ENCODE data around the gene UBE4A. TPM values are rescaled to one million over a fixed set of nuclear protein-coding genes. Genes with fewer than 3 reads are reported as not detected.

The UBE4A gene
- polyA plus RNA-seq, 1 of the 3 experiments (the other 2 are of a cell fraction), result 7.7 TPM

DNA sequence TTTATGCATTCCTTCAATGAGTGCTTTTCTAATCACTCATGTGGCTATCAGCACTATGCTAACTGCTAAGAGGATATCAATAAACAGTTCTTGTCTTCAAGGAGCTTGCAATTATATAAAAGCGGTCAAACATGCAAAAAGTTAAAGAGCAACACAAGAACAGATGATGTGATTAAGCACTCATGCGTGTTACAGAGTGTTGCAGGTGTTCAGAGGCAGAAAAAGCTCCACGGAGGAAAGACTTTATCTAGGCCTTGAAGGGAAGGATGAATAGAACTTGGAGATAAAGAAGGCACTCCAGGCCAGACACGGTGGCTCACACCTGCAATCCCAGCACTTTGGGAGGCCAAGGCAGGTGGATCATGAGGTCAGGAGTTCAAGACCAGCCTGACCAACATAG lies 41.3 kb upstream of the UBE4A start (continued):
- TF ChIP-seq, protein P1, sequence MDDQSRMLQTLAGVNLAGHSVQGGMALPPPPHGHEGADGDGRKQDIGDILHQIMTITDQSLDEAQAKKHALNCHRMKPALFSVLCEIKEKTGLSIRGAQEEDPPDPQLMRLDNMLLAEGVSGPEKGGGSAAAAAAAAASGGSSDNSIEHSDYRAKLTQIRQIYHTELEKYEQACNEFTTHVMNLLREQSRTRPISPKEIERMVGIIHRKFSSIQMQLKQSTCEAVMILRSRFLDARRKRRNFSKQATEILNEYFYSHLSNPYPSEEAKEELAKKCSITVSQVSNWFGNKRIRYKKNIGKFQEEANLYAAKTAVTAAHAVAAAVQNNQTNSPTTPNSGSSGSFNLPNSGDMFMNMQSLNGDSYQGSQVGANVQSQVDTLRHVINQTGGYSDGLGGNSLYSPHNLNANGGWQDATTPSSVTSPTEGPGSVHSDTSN (IDR thresholded peaks at IDR 0.05), result no peak
- no peak for TF ChIP-seq SIN3A (IDR thresholded peaks at IDR 0.05; ENCODE audit: borderline replicate concordance, low read depth, low read length)
- TF ChIP-seq, protein P2, sequence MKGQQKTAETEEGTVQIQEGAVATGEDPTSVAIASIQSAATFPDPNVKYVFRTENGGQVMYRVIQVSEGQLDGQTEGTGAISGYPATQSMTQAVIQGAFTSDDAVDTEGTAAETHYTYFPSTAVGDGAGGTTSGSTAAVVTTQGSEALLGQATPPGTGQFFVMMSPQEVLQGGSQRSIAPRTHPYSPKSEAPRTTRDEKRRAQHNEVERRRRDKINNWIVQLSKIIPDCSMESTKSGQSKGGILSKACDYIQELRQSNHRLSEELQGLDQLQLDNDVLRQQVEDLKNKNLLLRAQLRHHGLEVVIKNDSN (IDR thresholded peaks at IDR 0.05; ENCODE audit: borderline replicate concordance, low read depth), result no peak

DNA sequence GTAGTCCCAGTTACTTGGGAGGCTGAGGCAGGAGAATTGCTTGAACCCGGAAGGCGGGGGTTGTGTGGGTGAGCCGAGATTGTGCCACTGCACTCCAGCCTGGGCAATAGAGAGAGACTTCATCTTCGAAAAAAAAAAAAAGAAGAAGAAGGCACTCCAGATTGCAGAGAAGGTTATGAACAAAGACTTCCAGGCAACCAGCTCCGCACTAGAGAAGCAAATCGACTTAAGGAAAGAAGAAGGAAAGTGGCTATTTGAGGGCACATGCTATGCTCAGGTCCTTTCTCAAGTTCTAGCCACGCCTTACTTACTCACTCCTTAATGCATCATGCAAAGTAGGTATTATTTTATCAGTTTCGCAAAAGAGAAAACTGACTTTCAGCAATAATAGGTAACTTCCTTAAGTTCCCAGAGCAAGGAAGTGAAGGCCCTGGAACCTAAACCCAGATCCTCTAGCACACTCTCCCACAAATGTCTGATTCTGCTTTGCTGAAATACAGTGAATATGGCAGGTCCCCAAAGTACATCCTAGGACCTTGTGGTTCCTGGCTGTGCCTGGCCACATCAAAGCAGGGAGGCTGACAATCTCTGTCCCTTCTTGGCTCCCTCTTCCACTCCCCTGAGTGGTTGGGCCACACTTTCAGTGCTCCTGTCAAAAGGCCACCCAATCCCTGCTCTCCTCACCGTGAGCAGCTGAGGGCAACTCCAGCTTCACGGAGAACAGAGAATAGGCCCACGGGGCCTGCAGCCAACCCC lies 40.6 kb upstream of the UBE4A start:
- ChIA-PET CTCF (interaction anchor here (0.6 kb wide), 1 partner anchor 121 kb away, joined by 4 read pairs; no protein-coding TSS in a partner anchor), POLR2A (no interaction called here)

More for the DNA sequence above, 40.6 kb upstream of the UBE4A start:
- H3K9me3 ChIP-seq, result no peaks in the 10 kb centered on the region
- no peaks in the 10 kb centered on the region for H4K20me1 ChIP-seq (ENCODE audit: insufficient read depth)
- no peak overlapping the region for H3K4me3 ChIP-seq (ENCODE audit: low read depth in 2 of 2, low read length in 1 of 2)
- H3K9me2 ChIP-seq, result no peaks in the 10 kb centered on the region
- H3K4me2 ChIP-seq, result no peak overlapping the region
- TF ChIP-seq TEAD4 (IDR thresholded peaks at IDR 0.05; ENCODE audit: borderline replicate concordance, insufficient read depth), result no peak
- no peak for TF ChIP-seq FOXJ3 (CRISPR knock-in tag; IDR thresholded peaks at IDR 0.05)
- TF ChIP-seq NRF1 (IDR thresholded peaks at IDR 0.05; ENCODE audit: low read depth, low read length), result no peak
- TF ChIP-seq NFIC (IDR thresholded peaks at IDR 0.05; ENCODE audit: borderline replicate concordance), result no peak
- no peak for TF ChIP-seq SIN3A (IDR thresholded peaks at IDR 0.05; ENCODE audit: borderline replicate concordance, low read depth, low read length)
- no peak for TF ChIP-seq ELF1 (IDR thresholded peaks at IDR 0.05)
- no peak for TF ChIP-seq RCOR1 (IDR thresholded peaks at IDR 0.05; ENCODE audit: low read length)
- TF ChIP-seq GABPA (IDR thresholded peaks at IDR 0.05; ENCODE audit: low read depth), result no peak
- no peak for TF ChIP-seq POLR2AphosphoS5 (IDR thresholded peaks at IDR 0.05; ENCODE audit: low read depth, low read length)
- TF ChIP-seq, protein P3, sequence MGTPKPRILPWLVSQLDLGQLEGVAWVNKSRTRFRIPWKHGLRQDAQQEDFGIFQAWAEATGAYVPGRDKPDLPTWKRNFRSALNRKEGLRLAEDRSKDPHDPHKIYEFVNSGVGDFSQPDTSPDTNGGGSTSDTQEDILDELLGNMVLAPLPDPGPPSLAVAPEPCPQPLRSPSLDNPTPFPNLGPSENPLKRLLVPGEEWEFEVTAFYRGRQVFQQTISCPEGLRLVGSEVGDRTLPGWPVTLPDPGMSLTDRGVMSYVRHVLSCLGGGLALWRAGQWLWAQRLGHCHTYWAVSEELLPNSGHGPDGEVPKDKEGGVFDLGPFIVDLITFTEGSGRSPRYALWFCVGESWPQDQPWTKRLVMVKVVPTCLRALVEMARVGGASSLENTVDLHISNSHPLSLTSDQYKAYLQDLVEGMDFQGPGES (IDR thresholded peaks at IDR 0.05; ENCODE audit: low read depth, low read length), result no peak
- no peak for TF ChIP-seq EP300 (IDR thresholded peaks at IDR 0.05; ENCODE audit: borderline replicate concordance in 1 of 2, low read depth in 1 of 2, low read length in 1 of 2)
- no peak for TF ChIP-seq RAD21 (IDR thresholded peaks at IDR 0.05; ENCODE audit: low read length)
- TF ChIP-seq TAF1 (IDR thresholded peaks at IDR 0.05; ENCODE audit: borderline replicate concordance, low read depth, low read length), result no peak
- TF ChIP-seq, protein P4, sequence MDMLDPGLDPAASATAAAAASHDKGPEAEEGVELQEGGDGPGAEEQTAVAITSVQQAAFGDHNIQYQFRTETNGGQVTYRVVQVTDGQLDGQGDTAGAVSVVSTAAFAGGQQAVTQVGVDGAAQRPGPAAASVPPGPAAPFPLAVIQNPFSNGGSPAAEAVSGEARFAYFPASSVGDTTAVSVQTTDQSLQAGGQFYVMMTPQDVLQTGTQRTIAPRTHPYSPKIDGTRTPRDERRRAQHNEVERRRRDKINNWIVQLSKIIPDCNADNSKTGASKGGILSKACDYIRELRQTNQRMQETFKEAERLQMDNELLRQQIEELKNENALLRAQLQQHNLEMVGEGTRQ (IDR thresholded peaks at IDR 0.05; ENCODE audit: borderline replicate concordance, low read depth, low read length), result no peak
- TF ChIP-seq, protein P5, sequence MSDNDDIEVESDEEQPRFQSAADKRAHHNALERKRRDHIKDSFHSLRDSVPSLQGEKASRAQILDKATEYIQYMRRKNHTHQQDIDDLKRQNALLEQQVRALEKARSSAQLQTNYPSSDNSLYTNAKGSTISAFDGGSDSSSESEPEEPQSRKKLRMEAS (IDR thresholded peaks at IDR 0.05; ENCODE audit: low read depth), result no peak
- TF ChIP-seq RXRA (IDR thresholded peaks at IDR 0.05; ENCODE audit: borderline replicate concordance, low read depth), result no peak
- TF ChIP-seq EZH2phosphoT487 (IDR thresholded peaks at IDR 0.05; ENCODE audit: borderline replicate concordance, low read depth), result no peak
- TF ChIP-seq, protein P1 (IDR thresholded peaks at IDR 0.05), result no peak
- TF ChIP-seq RFX5 (IDR thresholded peaks at IDR 0.05; ENCODE audit: low read length), result no peak
- no peak for TF ChIP-seq MXI1 (IDR thresholded peaks at IDR 0.05; ENCODE audit: low read depth, low read length)
- no peaks in the 10 kb centered on the region for H3K4me1 ChIP-seq (ENCODE audit: control insufficient read depth in 1 of 2, insufficient read depth in 2 of 2, low read depth in 1 of 2, low read length in 1 of 2)
- no peaks in the 10 kb centered on the region for H3F3A ChIP-seq (replicated peaks; ENCODE audit: insufficient read depth)
- H2AFZ ChIP-seq (ENCODE audit: low read depth), result no peak overlapping the region
- DNase-seq, result no peak
- 44% methylated on average over 11 of the region's 11 CpGs for WGBS (ENCODE audit: low lambda C conversion rate)
- no peaks in the 10 kb centered on the region for H3K79me2 ChIP-seq (ENCODE audit: insufficient read depth)
- H3K27ac ChIP-seq (ENCODE audit: low read depth in 2 of 2, low read length in 1 of 2), result no peak overlapping the region
- H3K9ac ChIP-seq, result no peak overlapping the region
- H3K27me3 ChIP-seq (ENCODE audit: insufficient read depth), result peaks cover 33% of the 10 kb centered on the region; the same call in 1 of the 2 replicates
- no peaks in the 10 kb centered on the region for H3K36me3 ChIP-seq (replicated peaks in 1 of 2; ENCODE audit: control insufficient read depth in 1 of 2, insufficient read depth in 2 of 2, low read length in 1 of 2)

Measured in SK-N-SH (cell line).